Gastrocnemius medialis (tissue), 4 donors: ENCODE results near the gene PLEKHH2.

Experiments
- POLR2A ChIP-seq, 2 donors: fragments of 450-650 bp; IDR thresholded peaks; one replicate each; pipeline ENCODE4 v1.6.1; 2017; ENCODE audit warnings: antibody characterized with exemption in 2 of 2, mild to moderate bottlenecking in 2 of 2, moderate library complexity in 2 of 2
- TF ChIP-seq, protein P1 (sequence below), 5 experiments: fragments of 450-650 bp in 3 of 5; fragments of 200-600 bp in 2 of 5; sonication (generic) in 2 of 5; IDR thresholded peaks in 4 of 5; conservative IDR thresholded peaks in 1 of 5; 1 replicate in 4 of 5; 2 replicates in 1 of 5; pipeline ENCODE4 v1.5.1; 2016 to 2019; ENCODE audit warnings: antibody characterized with exemption in 5 of 5, mild to moderate bottlenecking in 3 of 5, moderate library complexity in 3 of 5

DNA sequence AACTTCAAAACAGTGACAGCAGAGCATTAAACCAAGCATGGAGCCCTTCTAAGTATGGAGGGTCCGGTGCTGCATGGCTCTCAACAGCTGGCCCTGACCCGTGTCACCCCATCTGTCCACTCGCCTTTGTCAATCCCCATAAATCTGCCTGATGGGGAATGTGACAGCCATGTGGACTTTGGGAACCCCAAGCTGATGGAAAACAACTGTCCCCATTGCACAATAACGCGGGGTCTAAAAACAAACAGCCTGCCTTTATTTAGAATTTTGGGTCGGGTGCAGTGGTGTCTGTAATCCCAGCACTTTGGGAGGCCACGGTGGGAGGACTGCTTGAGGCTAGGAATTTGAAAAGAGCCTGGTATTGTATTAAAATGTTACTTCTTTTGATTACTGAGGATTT, 24.1 kb upstream of the PLEKHH2 start:
- TF ChIP-seq, protein P1, sequence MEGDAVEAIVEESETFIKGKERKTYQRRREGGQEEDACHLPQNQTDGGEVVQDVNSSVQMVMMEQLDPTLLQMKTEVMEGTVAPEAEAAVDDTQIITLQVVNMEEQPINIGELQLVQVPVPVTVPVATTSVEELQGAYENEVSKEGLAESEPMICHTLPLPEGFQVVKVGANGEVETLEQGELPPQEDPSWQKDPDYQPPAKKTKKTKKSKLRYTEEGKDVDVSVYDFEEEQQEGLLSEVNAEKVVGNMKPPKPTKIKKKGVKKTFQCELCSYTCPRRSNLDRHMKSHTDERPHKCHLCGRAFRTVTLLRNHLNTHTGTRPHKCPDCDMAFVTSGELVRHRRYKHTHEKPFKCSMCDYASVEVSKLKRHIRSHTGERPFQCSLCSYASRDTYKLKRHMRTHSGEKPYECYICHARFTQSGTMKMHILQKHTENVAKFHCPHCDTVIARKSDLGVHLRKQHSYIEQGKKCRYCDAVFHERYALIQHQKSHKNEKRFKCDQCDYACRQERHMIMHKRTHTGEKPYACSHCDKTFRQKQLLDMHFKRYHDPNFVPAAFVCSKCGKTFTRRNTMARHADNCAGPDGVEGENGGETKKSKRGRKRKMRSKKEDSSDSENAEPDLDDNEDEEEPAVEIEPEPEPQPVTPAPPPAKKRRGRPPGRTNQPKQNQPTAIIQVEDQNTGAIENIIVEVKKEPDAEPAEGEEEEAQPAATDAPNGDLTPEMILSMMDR (IDR thresholded peaks at IDR 0.05 in 4 of 5, conservative IDR thresholded peaks at IDR 0.05 in 1 of 5) = no peak
- no peak for TF ChIP-seq POLR2A (IDR thresholded peaks at IDR 0.05)
